A673 (cell line): ENCODE measurements around the gene CASZ1. TPM values are rescaled to one million over a fixed set of nuclear protein-coding genes. Genes with fewer than 3 reads are reported as not detected.

Experiments used
- BruUV-seq: library from RNA; stranded (reverse); fragments of 400-500 nt; replicated peaks from 2 replicates; lab custom pipeline; 2021; lab: Mats Ljungman, UMichigan
- CTCF ChIA-PET: fragments of 300-600 bp; sonication (Branson Sonifier 250); formaldehyde crosslinking; loops from one replicate; lab custom pipeline; 2022; ENCODE audit warnings: antibody characterized with exemption; lab: Charles Lee
- POLR2A ChIA-PET: fragments of 300-600 bp; sonication (Branson Sonifier 250); formaldehyde crosslinking; loops from one replicate; lab custom pipeline; 2022; ENCODE audit warnings: antibody characterized with exemption; ENCODE audit not compliant: low non-redundant PET; lab: Charles Lee
- DNase-seq: peaks from one replicate; pipeline ENCODE4 v3.0.0-alpha.2; 2015; ENCODE audit warnings: low spot score
- H3K27ac ChIP-seq: fragments of 200-600 bp; sonication (generic); 2 replicates; pipeline ENCODE4 v1.5.1; 2016; ENCODE audit warnings: mixed run types, low read depth, mild to moderate bottlenecking, mixed read lengths, antibody characterized with exemption, low read length; ENCODE audit not compliant: poor library complexity, severe bottlenecking
- H3K27me3 ChIP-seq: fragments of 200-600 bp; sonication (generic); replicated peaks from 2 replicates; pipeline ENCODE4 v1.6.1; 2017; ENCODE audit warnings: mixed run types, low read depth, mild to moderate bottlenecking, mixed read lengths, antibody characterized with exemption, low read length; ENCODE audit not compliant: insufficient read depth, poor library complexity
- H3K36me3 ChIP-seq: fragments of 200-600 bp; sonication (generic); 2 replicates; pipeline ENCODE4 v1.6.1; 2016; ENCODE audit warnings: mixed run types, mild to moderate bottlenecking, mixed read lengths, antibody characterized with exemption, low read length; ENCODE audit not compliant: insufficient read depth, poor library complexity, severe bottlenecking
- H3K4me1 ChIP-seq: fragments of 200-600 bp; sonication (generic); 2 replicates; pipeline ENCODE4 v1.6.1; 2017; ENCODE audit warnings: mixed run types, mild to moderate bottlenecking, mixed read lengths, antibody characterized with exemption, low read length; ENCODE audit not compliant: insufficient read depth, poor library complexity, severe bottlenecking
- H3K4me3 ChIP-seq: fragments of 200-600 bp; sonication (generic); 2 replicates; pipeline ENCODE4 v1.5.1; 2016; ENCODE audit warnings: low read depth, mixed run types, mild to moderate bottlenecking, mixed read lengths, low read length; ENCODE audit not compliant: poor library complexity, severe bottlenecking
- H3K9me3 ChIP-seq: fragments of 200-600 bp; sonication (generic); 2 replicates; pipeline ENCODE4 v1.6.1; 2016; ENCODE audit warnings: mixed run types, low read depth, mild to moderate bottlenecking, mixed read lengths, antibody characterized with exemption, low read length; ENCODE audit not compliant: poor library complexity, severe bottlenecking
- EZH2 ChIP-seq: fragments of 200-600 bp; sonication (generic); IDR thresholded peaks from 2 replicates; pipeline ENCODE4 v1.6.1; 2017; ENCODE audit warnings: borderline replicate concordance, low read depth, mild to moderate bottlenecking, mixed read lengths, antibody characterized with exemption, low read length; ENCODE audit not compliant: poor library complexity, severe bottlenecking
- intact Hi-C: fragments of 100-400 bp; cut with micrococcal nuclease; formaldehyde crosslinking; loops from one replicate; pipeline ENCODE4 v1.10.0; 2022; ENCODE audit not compliant: unreplicated experiment
- total RNA-seq: library from RNA; stranded (reverse); gene quantifications from 2 replicates; pipeline ENCODE4 v1.2.3, GENCODE V29; 2021
- TF ChIP-seq, protein P1 (sequence below): fragments of 300-800, 200-600 bp; sonication (generic); conservative IDR thresholded peaks from 2 replicates; pipeline ENCODE4 v1.5.1; 2017; ENCODE audit warnings: low read depth, mild to moderate bottlenecking, antibody characterized with exemption, low read length, moderate library complexity, mixed read lengths

The CASZ1 gene
- total RNA-seq, 1 experiment from 2014 or later, result 1.9 TPM

DNA sequence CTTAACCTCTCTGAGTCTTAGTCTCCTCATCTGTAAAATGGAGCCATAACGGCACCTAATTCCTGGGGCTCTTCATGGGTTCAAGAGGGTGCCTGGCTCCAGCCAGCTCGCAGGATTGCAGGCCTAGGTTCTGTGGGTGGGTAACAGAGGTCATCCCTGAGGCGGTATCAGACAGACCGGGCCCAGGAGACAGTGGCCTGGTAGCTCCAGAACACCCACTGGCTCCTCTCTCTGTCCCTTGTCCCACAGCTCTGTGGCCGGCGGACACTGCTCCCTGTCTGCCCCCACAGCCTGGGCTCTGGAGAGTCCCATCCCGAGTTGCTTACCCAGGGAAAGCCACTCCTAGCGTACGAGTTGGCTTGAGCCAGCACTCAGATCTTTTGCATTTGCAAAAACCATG lies 171.4 kb downstream of the CASZ1 start:
- Histone ChIP-seq H3K4me1 (no peaks in the 10 kb centered on the region), H3K27me3 (no peaks in the 10 kb centered on the region), H3K36me3 (peaks cover 2% of the 10 kb centered on the region), H3K4me3 (no peak overlapping the region), H3K9me3 (no peaks in the 10 kb centered on the region), H3K27ac (no peak overlapping the region)
- intact Hi-C loops, result no loop called here
- DNase-seq, result no peak
- ChIA-PET POLR2A (no interaction called here), CTCF (interaction anchor here (0.6 kb wide), 1 partner anchor 115 kb away, joined by 5 read pairs; no protein-coding TSS in a partner anchor)
- no peak for TF ChIP-seq EZH2
- TF ChIP-seq, protein P1, sequence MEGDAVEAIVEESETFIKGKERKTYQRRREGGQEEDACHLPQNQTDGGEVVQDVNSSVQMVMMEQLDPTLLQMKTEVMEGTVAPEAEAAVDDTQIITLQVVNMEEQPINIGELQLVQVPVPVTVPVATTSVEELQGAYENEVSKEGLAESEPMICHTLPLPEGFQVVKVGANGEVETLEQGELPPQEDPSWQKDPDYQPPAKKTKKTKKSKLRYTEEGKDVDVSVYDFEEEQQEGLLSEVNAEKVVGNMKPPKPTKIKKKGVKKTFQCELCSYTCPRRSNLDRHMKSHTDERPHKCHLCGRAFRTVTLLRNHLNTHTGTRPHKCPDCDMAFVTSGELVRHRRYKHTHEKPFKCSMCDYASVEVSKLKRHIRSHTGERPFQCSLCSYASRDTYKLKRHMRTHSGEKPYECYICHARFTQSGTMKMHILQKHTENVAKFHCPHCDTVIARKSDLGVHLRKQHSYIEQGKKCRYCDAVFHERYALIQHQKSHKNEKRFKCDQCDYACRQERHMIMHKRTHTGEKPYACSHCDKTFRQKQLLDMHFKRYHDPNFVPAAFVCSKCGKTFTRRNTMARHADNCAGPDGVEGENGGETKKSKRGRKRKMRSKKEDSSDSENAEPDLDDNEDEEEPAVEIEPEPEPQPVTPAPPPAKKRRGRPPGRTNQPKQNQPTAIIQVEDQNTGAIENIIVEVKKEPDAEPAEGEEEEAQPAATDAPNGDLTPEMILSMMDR, result no peak
- no TSS peak for BruUV-seq

DNA sequence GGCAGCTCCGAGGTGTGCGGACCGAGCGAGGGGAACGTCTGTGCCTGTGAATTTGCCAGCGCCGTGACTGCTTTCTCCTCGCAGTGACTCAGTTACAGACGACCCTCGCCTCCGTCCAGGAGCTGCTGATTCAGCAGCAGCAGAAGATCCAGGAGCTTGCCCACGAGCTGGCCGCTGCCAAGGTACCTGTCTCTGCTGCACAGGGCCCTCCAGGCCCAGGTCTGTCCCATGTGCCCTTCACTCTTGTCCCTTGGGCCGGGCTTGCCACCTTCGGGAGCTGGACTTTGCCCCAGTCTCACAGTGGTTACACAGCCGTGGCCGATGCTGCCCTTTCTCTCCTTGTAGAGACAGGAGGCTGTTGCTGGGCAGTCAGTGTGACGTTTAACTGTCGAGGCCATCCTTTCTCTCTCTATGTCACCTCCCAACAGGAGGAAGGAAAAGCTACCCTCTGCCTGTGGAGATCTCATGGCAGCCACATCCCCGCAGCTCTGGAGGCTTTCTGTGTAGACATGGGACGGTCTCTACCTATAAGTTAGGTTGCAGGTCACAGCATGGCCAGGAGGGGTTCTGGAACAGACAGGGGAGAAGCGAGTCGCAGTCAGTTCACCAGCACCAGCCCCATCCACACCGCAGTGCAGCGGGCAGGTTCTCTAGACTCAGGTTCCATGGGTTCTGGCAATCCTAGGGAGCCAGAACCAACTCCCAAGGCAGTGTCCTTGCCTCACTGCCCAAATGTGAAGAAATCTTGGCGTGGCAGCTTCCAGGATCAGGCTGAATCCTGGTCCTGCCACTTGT lies 172.0 kb downstream of the CASZ1 start:
- CTCF ChIA-PET, result interaction anchor here (0.6 kb wide), 1 partner anchor 116 kb away, joined by 5 read pairs; no protein-coding TSS in a partner anchor

DNA sequence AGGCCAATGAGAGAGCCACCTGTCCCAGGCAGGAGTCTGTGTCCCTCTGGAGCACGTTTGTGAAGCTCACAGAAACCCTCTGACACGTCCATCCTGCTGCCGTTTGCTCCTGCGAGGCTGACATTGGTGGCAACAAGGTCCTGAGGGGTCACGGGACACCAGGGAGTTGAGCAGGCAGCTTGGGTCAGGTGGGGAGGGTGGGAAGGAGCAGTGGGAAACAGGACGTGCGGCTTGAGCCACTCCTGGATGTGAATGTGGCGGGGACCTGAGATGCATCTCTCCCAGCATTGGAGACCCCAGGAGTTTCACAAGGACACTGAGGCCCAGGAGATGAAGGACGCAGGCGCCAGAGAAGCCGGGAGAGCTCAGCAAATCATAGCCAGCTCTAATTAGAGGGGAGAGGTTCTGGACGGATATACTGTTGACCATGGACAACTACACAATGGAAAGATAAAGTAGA lies 172.7 kb downstream of the CASZ1 start:
- Histone ChIP-seq H3K4me1 (no peaks in the 10 kb centered on the region), H3K27ac (no peak overlapping the region), H3K36me3 (peaks cover 2% of the 10 kb centered on the region), H3K9me3 (no peaks in the 10 kb centered on the region), H3K27me3 (no peaks in the 10 kb centered on the region), H3K4me3 (no peak overlapping the region)
- DNase-seq, result no peak
- TF ChIP-seq, protein P1, result no peak
- TF ChIP-seq EZH2, result no peak
- ChIA-PET CTCF (no interaction called here), POLR2A (no interaction called here)
- intact Hi-C loops, result no loop called here
- no TSS peak for BruUV-seq

More for the DNA sequence above, 172.0 kb downstream of the CASZ1 start:
- H3K4me1 ChIP-seq, result no peaks in the 10 kb centered on the region
- no peaks in the 10 kb centered on the region for H3K9me3 ChIP-seq
- no peak overlapping the region for H3K4me3 ChIP-seq
- peaks cover 2% of the 10 kb centered on the region for H3K36me3 ChIP-seq
- TF ChIP-seq, protein P1, result no peak
- no peak for TF ChIP-seq EZH2
- intact Hi-C loops, result no loop called here
- POLR2A ChIA-PET, result no interaction called here
- H3K27ac ChIP-seq, result no peak overlapping the region
- no peak for DNase-seq
- BruUV-seq, result no TSS peak
- no peaks in the 10 kb centered on the region for H3K27me3 ChIP-seq
